ENCODE data around the gene STIM2. TPM values are rescaled to one million over a fixed set of nuclear protein-coding genes. Genes with fewer than 3 reads are reported as not detected.

STIM2 gene
- total RNA-seq, 1 donor from 2014 or later, result 51.0 TPM

DNA sequence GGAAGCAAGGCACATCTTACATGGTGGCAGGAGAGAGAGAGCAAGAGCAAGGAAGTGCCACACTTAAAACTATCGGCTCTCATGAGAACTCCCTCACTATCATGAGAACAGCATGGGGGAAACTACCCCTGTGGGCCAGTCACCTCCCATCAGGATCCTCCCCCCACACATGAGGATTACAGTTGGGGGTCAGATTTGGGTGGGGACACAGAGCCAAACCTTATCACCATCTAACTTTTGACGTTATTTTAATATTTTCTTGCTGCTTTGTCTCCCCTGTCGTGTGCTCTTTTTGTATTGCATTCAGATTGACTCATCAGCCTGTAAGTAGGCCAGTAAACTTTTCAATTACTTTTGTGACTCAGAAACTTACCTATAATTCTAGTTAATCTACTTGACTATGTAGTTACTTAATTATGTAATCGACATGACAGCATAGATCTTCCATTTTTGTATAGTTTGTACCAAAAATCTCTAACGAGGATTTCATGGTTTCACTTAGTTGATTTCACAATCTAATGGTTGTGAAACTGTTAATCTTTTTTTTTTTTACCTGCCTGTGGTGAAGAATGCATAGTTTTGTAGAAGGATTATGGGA, 18.3 kb downstream of the STIM2 start:
- Mint-ChIP-seq H3K27me3 (ENCODE audit: low read depth) (no peaks in the 10 kb centered on the region), H3K27ac (no peak overlapping the region), H3K9me3 (peaks cover 13% of the 10 kb centered on the region), H3K4me3 (no peak overlapping the region), H3K36me3 (peaks cover 20% of the 10 kb centered on the region), H3K4me1 (peaks cover 9% of the 10 kb centered on the region)
- TF ChIP-seq, protein P1, sequence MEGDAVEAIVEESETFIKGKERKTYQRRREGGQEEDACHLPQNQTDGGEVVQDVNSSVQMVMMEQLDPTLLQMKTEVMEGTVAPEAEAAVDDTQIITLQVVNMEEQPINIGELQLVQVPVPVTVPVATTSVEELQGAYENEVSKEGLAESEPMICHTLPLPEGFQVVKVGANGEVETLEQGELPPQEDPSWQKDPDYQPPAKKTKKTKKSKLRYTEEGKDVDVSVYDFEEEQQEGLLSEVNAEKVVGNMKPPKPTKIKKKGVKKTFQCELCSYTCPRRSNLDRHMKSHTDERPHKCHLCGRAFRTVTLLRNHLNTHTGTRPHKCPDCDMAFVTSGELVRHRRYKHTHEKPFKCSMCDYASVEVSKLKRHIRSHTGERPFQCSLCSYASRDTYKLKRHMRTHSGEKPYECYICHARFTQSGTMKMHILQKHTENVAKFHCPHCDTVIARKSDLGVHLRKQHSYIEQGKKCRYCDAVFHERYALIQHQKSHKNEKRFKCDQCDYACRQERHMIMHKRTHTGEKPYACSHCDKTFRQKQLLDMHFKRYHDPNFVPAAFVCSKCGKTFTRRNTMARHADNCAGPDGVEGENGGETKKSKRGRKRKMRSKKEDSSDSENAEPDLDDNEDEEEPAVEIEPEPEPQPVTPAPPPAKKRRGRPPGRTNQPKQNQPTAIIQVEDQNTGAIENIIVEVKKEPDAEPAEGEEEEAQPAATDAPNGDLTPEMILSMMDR (IDR thresholded peaks at IDR 0.05; ENCODE audit: unreplicated experiment), result no peak
- DNase-seq (ENCODE audit: low spot score in 2 of 2, unreplicated experiment in 2 of 2), result no peak

DNA sequence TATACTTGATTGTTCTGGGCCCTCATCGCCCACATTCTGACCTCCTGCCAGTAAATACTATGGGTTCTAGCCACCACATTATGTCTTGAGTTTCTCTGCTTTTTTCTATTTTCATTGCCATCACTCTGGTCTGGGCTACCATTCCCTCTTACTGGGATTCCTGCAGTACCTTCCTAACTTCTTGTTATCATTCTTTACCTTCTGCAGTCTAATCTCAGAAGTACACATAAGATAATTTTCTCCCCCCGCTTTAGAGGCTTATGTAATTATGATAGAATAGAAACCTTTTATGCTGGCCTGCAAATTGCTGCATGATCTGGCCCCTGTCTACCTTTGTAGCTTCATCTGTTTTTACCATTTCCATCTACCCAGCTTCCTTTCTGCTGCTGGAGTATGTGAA, 19.2 kb downstream of the STIM2 start:
- Mint-ChIP-seq H3K27ac (no peak overlapping the region), H3K4me1 (peaks cover 11% of the 10 kb centered on the region)

GRCh38 chr4:26884026-26884425, 23.4 kb downstream of the STIM2 start:
- Mint-ChIP-seq H3K4me3 (no peak overlapping the region), H3K36me3 (peaks cover 5% of the 10 kb centered on the region), H3K4me1 (peaks cover 9% of the 10 kb centered on the region)

More for the DNA sequence above, 19.2 kb downstream of the STIM2 start:
- TF ChIP-seq, protein P1 (IDR thresholded peaks at IDR 0.05; ENCODE audit: unreplicated experiment), result no peak
- H3K9me3 Mint-ChIP-seq, result peaks cover 13% of the 10 kb centered on the region
- no peaks in the 10 kb centered on the region for H3K27me3 Mint-ChIP-seq (ENCODE audit: low read depth)
- H3K36me3 Mint-ChIP-seq, result peaks cover 20% of the 10 kb centered on the region
- H3K4me3 Mint-ChIP-seq, result no peak overlapping the region
- no peak for DNase-seq (ENCODE audit: low spot score in 2 of 2, unreplicated experiment in 2 of 2)

GRCh38 chr4:26884486-26884988, 23.9 kb downstream of the STIM2 start:
- peaks cover 9% of the 10 kb centered on the region for H3K4me1 Mint-ChIP-seq
- no peaks in the 10 kb centered on the region for H3K9me3 Mint-ChIP-seq
- no peak overlapping the region for H3K27ac Mint-ChIP-seq
- H3K4me3 Mint-ChIP-seq, result no peak overlapping the region
- no peaks in the 10 kb centered on the region for H3K27me3 Mint-ChIP-seq (ENCODE audit: low read depth)
- no peak for DNase-seq (ENCODE audit: low spot score in 2 of 2, unreplicated experiment in 2 of 2)
- TF ChIP-seq, protein P1 (IDR thresholded peaks at IDR 0.05; ENCODE audit: unreplicated experiment), result no peak
- H3K36me3 Mint-ChIP-seq, result peaks cover 5% of the 10 kb centered on the region

More at GRCh38 chr4:26884026-26884425, 23.4 kb downstream of the STIM2 start:
- Mint-ChIP-seq H3K27ac (no peak overlapping the region), H3K9me3 (no peaks in the 10 kb centered on the region), H3K27me3 (ENCODE audit: low read depth) (no peaks in the 10 kb centered on the region)
- no peak for DNase-seq (ENCODE audit: low spot score in 2 of 2, unreplicated experiment in 2 of 2)
- TF ChIP-seq, protein P1 (IDR thresholded peaks at IDR 0.05; ENCODE audit: unreplicated experiment), result no peak

- DNase-seq (ENCODE audit: low spot score in 2 of 2, unreplicated experiment in 2 of 2), result no peak
- Mint-ChIP-seq H3K4me3 (no peak overlapping the region), H3K9me3 (peaks cover 7% of the 10 kb centered on the region), H3K27me3 (ENCODE audit: low read depth) (no peaks in the 10 kb centered on the region), H3K27ac (no peak overlapping the region), H3K36me3 (peaks cover 12% of the 10 kb centered on the region), H3K4me1 (peaks cover 4% of the 10 kb centered on the region)
- TF ChIP-seq, protein P1 (IDR thresholded peaks at IDR 0.05; ENCODE audit: unreplicated experiment), result no peak
Observed at GRCh38 chr4:26885912-26886274, 25.3 kb downstream of the STIM2 start.
